ENCODE data around the gene TLDC2. TPM values are rescaled to one million over a fixed set of nuclear protein-coding genes. Genes with fewer than 3 reads are reported as not detected.

TLDC2 gene
- total and polyA plus RNA-seq, 7 experiments from 2014 or later, result 0.37 to 0.49 (median 0.40) TPM; not detected in 3

- H3K36me3 ChIP-seq (ENCODE audit: control insufficient read depth in 2 of 3, insufficient read depth in 3 of 3, low read length in 3 of 3), result no peaks in the 10 kb centered on the region
- H3K27me3 Mint-ChIP-seq, result peaks cover 0 to 38% (median 8%) of the 10 kb centered on the region in 5 donors
- peak overlapping the region; percentile 19 to 81 (median 52) for H3K4me3 Mint-ChIP-seq
- H3K27ac ChIP-seq (ENCODE audit: low read depth, low read length), result no peak overlapping the region
- no peaks in the 10 kb centered on the region for H3K27me3 ChIP-seq (ENCODE audit: control insufficient read depth in 2 of 2, insufficient read depth in 2 of 2, low read length in 2 of 2)
- H3K9me3 Mint-ChIP-seq, result no peaks in the 10 kb centered on the region
- POLR2A ChIA-PET, result no interaction called here
- H3K4me1 Mint-ChIP-seq, result peaks cover 16 to 32% (median 26%) of the 10 kb centered on the region in 7 donors
- peaks cover 0 to 14% of the 10 kb centered on the region in 2 donors for H3K4me1 ChIP-seq (ENCODE audit: control insufficient read depth in 2 of 2, insufficient read depth in 2 of 2, low read length in 2 of 2)
- H3K36me3 Mint-ChIP-seq, result peaks cover 0 to 4% (median 0%) of the 10 kb centered on the region in 5 donors
- CTCF ChIA-PET, result interaction anchor here (0.5 kb wide), 1 partner anchor 24 kb away, joined by 3 read pairs; no protein-coding TSS in a partner anchor
- ATAC-seq (no peak), DNase-seq (no peak)
- peak overlapping the region in 2 of 9 donors; percentile 25 to 47 for H3K27ac Mint-ChIP-seq
- no peaks in the 10 kb centered on the region for H3K9me3 ChIP-seq (ENCODE audit: control insufficient read depth in 2 of 3, low read length in 3 of 3)
- H3K4me3 ChIP-seq (ENCODE audit: low read length), result no peak overlapping the region
- intact Hi-C loops (cut with micrococcal nuclease), result loop anchor here (5.0 to 10.0 kb wide), 3 partner anchors 34 to 249 kb away; no protein-coding TSS in a partner anchor
Observed at GRCh38 chr20:36860811-36861624, 14.9 kb upstream of the TLDC2 start.

- ChIA-PET CTCF (no interaction called here), POLR2A (no interaction called here)
- Mint-ChIP-seq H3K27me3 (peaks cover 0 to 43% (median 8%) of the 10 kb centered on the region in 5 donors), H3K36me3 (peaks cover 0 to 4% (median 0%) of the 10 kb centered on the region in 5 donors), H3K27ac (peak overlapping the region in 1 of 9 donors; percentile 47), H3K9me3 (no peaks in the 10 kb centered on the region), H3K4me1 (peaks cover 11 to 31% (median 21%) of the 10 kb centered on the region in 7 donors), H3K4me3 (peak overlapping the region; percentile 19 to 81 (median 63))
- intact Hi-C loops (cut with micrococcal nuclease), result loop anchor here (5.0 to 10.0 kb wide), 3 partner anchors 34 to 249 kb away; no protein-coding TSS in a partner anchor
- ATAC-seq, result no peak
- no peak for DNase-seq
- Histone ChIP-seq H3K36me3 (ENCODE audit: control insufficient read depth in 2 of 3, insufficient read depth in 3 of 3, low read length in 3 of 3) (no peaks in the 10 kb centered on the region), H3K9me3 (ENCODE audit: control insufficient read depth in 2 of 3, low read length in 3 of 3) (no peaks in the 10 kb centered on the region), H3K27me3 (ENCODE audit: control insufficient read depth in 2 of 2, insufficient read depth in 2 of 2, low read length in 2 of 2) (no peaks in the 10 kb centered on the region), H3K27ac (ENCODE audit: low read depth, low read length) (no peak overlapping the region), H3K4me1 (ENCODE audit: control insufficient read depth in 2 of 2, insufficient read depth in 2 of 2, low read length in 2 of 2) (peaks cover 0 to 9% of the 10 kb centered on the region in 2 donors), H3K4me3 (ENCODE audit: low read length) (no peak overlapping the region)
Observed at GRCh38 chr20:36861625-36861874, 14.4 kb upstream of the TLDC2 start.

DNA sequence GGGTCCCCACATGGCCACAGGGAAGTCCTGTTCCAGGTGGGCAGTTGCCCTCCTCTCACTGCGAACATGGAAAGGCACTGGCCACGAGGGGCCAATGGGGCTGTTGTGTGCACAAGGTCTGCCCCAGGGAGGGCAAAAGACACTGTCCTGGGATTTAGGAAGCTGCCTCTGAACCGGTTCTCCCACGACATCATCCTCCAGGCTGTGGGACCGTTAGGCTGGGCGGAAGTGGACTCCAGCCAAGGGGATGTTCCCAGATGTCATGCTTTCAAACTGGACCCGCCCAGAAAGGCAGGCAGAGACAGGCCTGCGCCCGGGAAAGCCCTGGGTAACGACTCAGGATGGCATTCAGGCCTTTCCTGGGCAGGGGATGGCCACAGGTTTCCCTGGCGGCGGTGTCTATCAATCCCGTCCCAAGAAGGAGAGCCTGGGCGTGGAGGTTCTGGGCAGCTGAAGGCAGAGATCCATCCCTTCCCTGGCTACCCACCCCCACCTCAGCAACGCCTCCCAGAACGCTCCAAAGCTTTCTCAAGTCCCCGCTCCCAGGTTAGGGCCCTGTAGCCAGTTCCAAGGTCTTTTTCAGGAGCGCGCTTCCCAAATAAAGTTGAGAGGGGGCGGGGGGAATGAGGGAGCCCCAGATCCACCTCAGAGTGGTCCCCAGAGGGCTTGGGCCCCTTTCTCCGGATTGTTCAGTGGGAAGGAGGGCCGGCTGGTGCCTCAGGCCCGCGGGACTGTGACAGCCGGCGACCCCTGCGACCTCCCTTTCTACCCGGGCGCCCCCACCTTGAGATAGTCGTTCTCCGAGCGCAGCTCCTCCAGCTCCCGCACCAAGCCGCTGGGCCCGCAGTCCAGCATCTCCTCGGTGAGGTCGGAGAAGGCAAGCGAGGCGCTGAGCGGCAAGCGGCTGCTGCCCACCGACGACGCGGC, 13.8 kb upstream of the TLDC2 start:
- H3K4me1 Mint-ChIP-seq, result peaks cover 5 to 25% (median 15%) of the 10 kb centered on the region in 7 donors
- H3K27ac Mint-ChIP-seq, result no peak overlapping the region
- H3K36me3 ChIP-seq (ENCODE audit: control insufficient read depth in 2 of 3, insufficient read depth in 3 of 3, low read length in 3 of 3), result no peaks in the 10 kb centered on the region
- H3K27me3 ChIP-seq (ENCODE audit: control insufficient read depth in 2 of 2, insufficient read depth in 2 of 2, low read length in 2 of 2), result no peaks in the 10 kb centered on the region
- peaks cover 0 to 4% (median 0%) of the 10 kb centered on the region in 5 donors for H3K36me3 Mint-ChIP-seq
- ChIA-PET CTCF (no interaction called here), POLR2A (no interaction called here)
- peak overlapping the region in 9 of 10 donors; percentile 24 to 81 (median 63) for H3K4me3 Mint-ChIP-seq
- peaks cover 0 to 3% of the 10 kb centered on the region in 2 donors for H3K4me1 ChIP-seq (ENCODE audit: control insufficient read depth in 2 of 2, insufficient read depth in 2 of 2, low read length in 2 of 2)
- DNase-seq (no peak), ATAC-seq (no peak)
- intact Hi-C loops (cut with micrococcal nuclease), result loop anchor here (2.0 to 10.0 kb wide), 4 partner anchors 27 to 250 kb away; no protein-coding TSS in a partner anchor
- H3K27me3 Mint-ChIP-seq, result peaks cover 0 to 45% (median 8%) of the 10 kb centered on the region in 5 donors
- H3K9me3 ChIP-seq (ENCODE audit: control insufficient read depth in 2 of 3, low read length in 3 of 3), result no peaks in the 10 kb centered on the region
- no peak overlapping the region for H3K27ac ChIP-seq (ENCODE audit: low read depth, low read length)
- no peak overlapping the region for H3K4me3 ChIP-seq (ENCODE audit: low read length)
- no peaks in the 10 kb centered on the region for H3K9me3 Mint-ChIP-seq

DNA sequence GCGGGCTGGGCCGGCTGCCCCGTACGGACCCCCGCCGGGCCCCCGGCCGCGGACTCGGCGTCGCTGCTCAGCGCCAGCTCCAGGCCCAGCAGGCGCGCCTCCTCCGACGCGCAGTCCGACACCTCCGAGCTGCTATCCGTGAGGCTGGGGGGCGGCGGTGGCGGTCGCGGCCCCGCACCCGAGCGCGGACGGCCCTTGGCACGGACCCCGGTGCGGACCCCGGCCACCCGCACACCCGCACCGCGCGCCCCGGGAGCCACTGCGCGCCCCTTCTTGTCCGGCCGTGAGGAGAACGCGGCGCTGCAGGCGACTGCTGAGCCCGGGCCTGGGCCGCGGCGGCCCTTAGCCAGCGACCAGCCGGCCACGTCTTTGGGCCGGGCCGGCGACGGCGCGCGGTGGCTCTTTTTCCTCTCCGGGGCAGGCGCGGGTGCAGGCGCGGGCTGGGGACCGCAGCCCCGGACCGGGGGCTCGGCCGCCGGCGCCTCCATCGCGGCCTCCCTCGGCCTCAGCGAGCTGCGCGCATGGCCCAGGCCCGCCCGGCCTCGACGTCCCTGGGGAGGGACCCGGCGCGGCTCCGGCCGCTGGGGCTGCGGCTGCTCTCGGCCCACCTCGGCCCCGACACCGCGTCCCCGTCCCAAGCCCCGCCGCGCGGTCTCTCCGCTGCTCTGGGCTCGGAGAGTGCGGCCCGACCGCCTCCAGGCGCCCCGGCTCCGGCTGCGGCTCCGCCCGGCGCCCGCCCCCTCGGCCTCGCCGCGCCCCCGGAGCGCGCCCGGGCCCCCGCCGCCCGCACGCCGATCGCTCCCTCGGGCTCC, 12.9 kb upstream of the TLDC2 start:
- no peak overlapping the region for H3K4me3 Mint-ChIP-seq
- intact Hi-C loops (cut with micrococcal nuclease), result loop anchor here (2.0 to 10.0 kb wide), 4 partner anchors 28 to 251 kb away; no protein-coding TSS in a partner anchor
- DNase-seq (peak in 1 of 9 donors; percentile 18), ATAC-seq (peak; percentile 2)
- H3K27ac Mint-ChIP-seq, result no peak overlapping the region
- H3K27ac ChIP-seq (ENCODE audit: low read depth, low read length), result no peak overlapping the region
- no peaks in the 10 kb centered on the region for H3K36me3 ChIP-seq (ENCODE audit: control insufficient read depth in 2 of 3, insufficient read depth in 3 of 3, low read length in 3 of 3)
- H3K9me3 Mint-ChIP-seq, result no peaks in the 10 kb centered on the region
- H3K9me3 ChIP-seq (ENCODE audit: control insufficient read depth in 2 of 3, low read length in 3 of 3), result no peaks in the 10 kb centered on the region
- H3K4me1 ChIP-seq (ENCODE audit: control insufficient read depth in 2 of 2, insufficient read depth in 2 of 2, low read length in 2 of 2), result no peaks in the 10 kb centered on the region
- ChIA-PET CTCF (interaction anchor here (1.5 kb wide), 1 partner anchor 30 kb away, joined by 3 read pairs; no protein-coding TSS in a partner anchor), POLR2A (interaction anchor here (0.6 kb wide), 1 partner anchor 16 kb away, joined by 3 read pairs; no protein-coding TSS in a partner anchor)
- H3K4me1 Mint-ChIP-seq, result peaks cover 0 to 22% (median 12%) of the 10 kb centered on the region in 7 donors
- peaks cover 0 to 45% (median 8%) of the 10 kb centered on the region in 5 donors for H3K27me3 Mint-ChIP-seq
- H3K27me3 ChIP-seq (ENCODE audit: control insufficient read depth in 2 of 2, insufficient read depth in 2 of 2, low read length in 2 of 2), result no peaks in the 10 kb centered on the region
- H3K36me3 Mint-ChIP-seq, result peaks cover 0 to 4% (median 0%) of the 10 kb centered on the region in 5 donors
- H3K4me3 ChIP-seq (ENCODE audit: low read length), result no peak overlapping the region

DNA sequence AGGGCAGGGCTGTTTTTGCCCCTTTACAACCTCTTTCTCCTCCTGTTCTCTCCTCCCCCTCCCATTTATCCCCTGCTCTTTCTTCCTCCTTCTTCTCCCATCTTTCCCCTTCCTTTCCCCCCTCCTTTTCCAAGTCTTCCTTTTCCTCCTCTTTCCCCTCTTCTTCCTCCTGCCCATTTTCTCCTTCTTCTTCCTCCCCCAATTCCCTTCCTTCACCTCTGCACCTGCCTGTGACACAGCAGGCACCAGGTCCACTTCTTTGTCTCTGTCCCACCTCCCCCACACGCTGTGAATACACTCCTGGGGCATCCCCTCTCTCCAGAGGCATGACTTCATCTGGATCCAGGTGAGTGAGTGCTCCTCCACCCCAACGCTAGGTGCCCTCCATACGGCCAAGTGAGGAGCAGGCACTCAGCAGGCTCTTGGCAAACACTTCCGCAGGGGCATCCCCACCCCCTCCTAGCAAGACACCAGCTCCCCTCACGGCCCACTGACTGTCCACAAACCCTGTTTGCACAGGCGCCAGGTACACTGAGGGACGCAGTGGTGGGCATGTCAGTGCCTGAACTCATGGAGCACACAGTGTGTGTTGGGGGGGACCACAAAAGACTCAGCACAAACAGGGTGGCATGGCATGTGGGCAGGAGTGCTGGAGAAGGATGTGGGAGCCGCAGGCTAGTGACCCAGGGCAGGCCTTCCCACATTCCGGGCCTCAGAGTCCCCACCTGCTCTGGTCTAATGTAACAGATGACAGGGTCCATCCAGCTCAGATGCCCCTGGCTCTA, 10.7 kb upstream of the TLDC2 start:
- intact Hi-C loops (cut with micrococcal nuclease), result loop anchor here in 1 of 2 donors (10.0 kb wide), 1 partner anchor 250 kb away; no protein-coding TSS in a partner anchor
- Mint-ChIP-seq H3K27me3 (peaks cover 0 to 41% (median 8%) of the 10 kb centered on the region in 5 donors), H3K36me3 (peaks cover 0 to 4% (median 0%) of the 10 kb centered on the region in 5 donors), H3K4me3 (peak overlapping the region; percentile 42 to 88 (median 74)), H3K27ac (peak overlapping the region in 2 of 9 donors; percentile 43 to 56), H3K9me3 (no peaks in the 10 kb centered on the region), H3K4me1 (peaks cover 0 to 14% (median 8%) of the 10 kb centered on the region in 7 donors)
- Histone ChIP-seq H3K9me3 (ENCODE audit: control insufficient read depth in 2 of 3, low read length in 3 of 3) (no peaks in the 10 kb centered on the region), H3K4me1 (ENCODE audit: control insufficient read depth in 2 of 2, insufficient read depth in 2 of 2, low read length in 2 of 2) (no peaks in the 10 kb centered on the region), H3K36me3 (ENCODE audit: control insufficient read depth in 2 of 3, insufficient read depth in 3 of 3, low read length in 3 of 3) (no peaks in the 10 kb centered on the region), H3K27ac (ENCODE audit: low read depth, low read length) (no peak overlapping the region), H3K27me3 (ENCODE audit: control insufficient read depth in 2 of 2, insufficient read depth in 2 of 2, low read length in 2 of 2) (no peaks in the 10 kb centered on the region), H3K4me3 (ENCODE audit: low read length) (no peak overlapping the region)
- ATAC-seq, result no peak
- CTCF ChIA-PET, result no interaction called here
- DNase-seq, result no peak
- POLR2A ChIA-PET, result interaction anchor here (1.0 kb wide), 1 partner anchor 22 kb away, joined by 3 read pairs; no protein-coding TSS in a partner anchor

Data from naive thymus-derived CD4-positive, alpha-beta T cell (primary cell).